Retinal pigment epithelial cell (primary cell): Measurements from ENCODE around the gene PCSK1N.

Source experiments
- DNase-seq: peaks from one replicate; pipeline ENCODE4 v3.0.0-alpha.2; 2010; ENCODE audit warnings: low read depth
- H3K4me3 ChIP-seq: 2 replicates; pipeline ENCODE4 v1.5.1; 2011; ENCODE audit warnings: mild to moderate bottlenecking, low read length, control low read depth, moderate library complexity
- CTCF ChIP-seq: conservative IDR thresholded peaks from 2 replicates; pipeline ENCODE4 v1.5.1; 2011; ENCODE audit warnings: low read depth, low read length, control low read depth, inconsistent platforms

The PCSK1N gene

GRCh38 chrX:48802905-48803200 lies 32.6 kb downstream of the PCSK1N start:
- TF ChIP-seq CTCF: no peak
- DNase-seq: no peak
- peak overlapping the region; percentile 74 for H3K4me3 ChIP-seq

GRCh38 chrX:48802089-48802904 lies 33.1 kb downstream of the PCSK1N start:
- peak; percentile 55 for DNase-seq

GRCh38 chrX:48801280-48802088 lies 33.9 kb downstream of the PCSK1N start, which contains the start of gene HDAC6:
Gene HDAC6 (plus strand): TSS chrX:48802067. CDS start chrX:48802693, 626 bp downstream.
- peak within 1 kb of the TSS; percentile 74 for H3K4me3 ChIP-seq
- peak; percentile 91 for DNase-seq
- TF ChIP-seq CTCF: no peak

More at GRCh38 chrX:48802089-48802904, 33.1 kb downstream of the PCSK1N start:
- TF ChIP-seq CTCF: no peak
- H3K4me3 ChIP-seq: peak overlapping the region; percentile 74

- no peak for TF ChIP-seq CTCF
- DNase-seq: no peak
- peak overlapping the region; percentile 58 for H3K4me3 ChIP-seq
Measured at GRCh38 chrX:48800574-48801279, 34.7 kb downstream of the PCSK1N start.

- H3K4me3 ChIP-seq: no peak overlapping the region
- no peak for DNase-seq
- no peak for TF ChIP-seq CTCF
Measured at GRCh38 chrX:48798318-48798717, 37.1 kb downstream of the PCSK1N start.

GRCh38 chrX:48794911-48795515 lies 40.4 kb downstream of the PCSK1N start:
- H3K4me3 ChIP-seq: no peak overlapping the region
- no peak for TF ChIP-seq CTCF
- DNase-seq: peak; percentile 48
